Stomach (tissue), 4 donors: ENCODE results near the gene STRN4.

Source experiments
- EP300 ChIP-seq: sonication (generic); formaldehyde crosslinking; IDR thresholded peaks from one replicate; pipeline ENCODE4 v1.6.1; 2017; ENCODE audit warnings: antibody characterized with exemption
- POLR2A ChIP-seq, 4 donors: fragments of 450-650 bp; IDR thresholded peaks; one replicate each; pipeline ENCODE4 v1.6.1; 2016; ENCODE audit warnings: antibody characterized with exemption in 4 of 4, control low read depth in 2 of 4, mild to moderate bottlenecking in 1 of 4, moderate library complexity in 1 of 4
- POLR2AphosphoS5 ChIP-seq, 3 donors: sonication (generic); formaldehyde crosslinking; IDR thresholded peaks; one replicate each; pipeline ENCODE4 v1.6.1; 2016; ENCODE audit warnings: antibody characterized with exemption in 3 of 3
- TF ChIP-seq, protein P1 (sequence below), 7 experiments: fragments of 450-650 bp in 4 of 7; fragments of 200-600 bp in 3 of 7; sonication (generic) in 3 of 7; IDR thresholded peaks; one replicate each; pipeline ENCODE4 v1.5.1; 2016 to 2019; ENCODE audit warnings: antibody characterized with exemption in 7 of 7, control low read depth in 2 of 7, mild to moderate bottlenecking in 1 of 7

DNA sequence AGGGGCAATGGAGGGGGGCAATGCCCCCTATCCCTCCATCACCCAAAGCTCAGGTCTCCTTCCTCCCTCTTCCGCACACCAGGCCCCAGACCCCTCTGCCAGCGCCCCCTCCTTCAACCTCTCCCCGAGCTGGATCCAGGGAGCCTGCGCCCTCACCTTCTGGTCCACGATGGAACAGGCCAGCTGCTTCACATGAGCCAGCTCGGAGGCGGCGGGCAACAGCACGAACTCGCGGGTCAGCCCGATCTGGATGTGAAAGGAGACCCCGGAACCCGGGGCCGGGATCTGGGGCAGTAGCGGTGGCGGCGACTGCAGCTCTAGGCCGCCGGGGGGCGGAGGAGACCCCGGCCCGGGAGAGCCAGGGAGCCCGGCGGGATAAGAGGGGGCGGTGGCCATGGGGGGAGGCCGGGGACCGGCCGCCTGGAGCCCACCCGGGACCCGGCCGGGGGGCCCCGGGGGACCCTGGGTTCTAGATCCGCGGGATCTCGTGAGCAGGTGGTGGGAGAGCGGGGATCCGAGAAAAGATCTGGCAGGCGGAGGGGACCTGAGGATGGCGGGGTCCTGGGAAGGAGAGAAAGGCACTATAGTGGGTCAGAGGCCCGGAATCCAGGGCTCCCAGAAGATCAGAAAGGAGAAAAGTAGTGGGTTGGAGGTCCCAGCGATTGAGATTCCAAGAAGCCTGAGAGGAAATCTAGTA lies 30.1 kb downstream of the STRN4 start:
- TF ChIP-seq, protein P1, sequence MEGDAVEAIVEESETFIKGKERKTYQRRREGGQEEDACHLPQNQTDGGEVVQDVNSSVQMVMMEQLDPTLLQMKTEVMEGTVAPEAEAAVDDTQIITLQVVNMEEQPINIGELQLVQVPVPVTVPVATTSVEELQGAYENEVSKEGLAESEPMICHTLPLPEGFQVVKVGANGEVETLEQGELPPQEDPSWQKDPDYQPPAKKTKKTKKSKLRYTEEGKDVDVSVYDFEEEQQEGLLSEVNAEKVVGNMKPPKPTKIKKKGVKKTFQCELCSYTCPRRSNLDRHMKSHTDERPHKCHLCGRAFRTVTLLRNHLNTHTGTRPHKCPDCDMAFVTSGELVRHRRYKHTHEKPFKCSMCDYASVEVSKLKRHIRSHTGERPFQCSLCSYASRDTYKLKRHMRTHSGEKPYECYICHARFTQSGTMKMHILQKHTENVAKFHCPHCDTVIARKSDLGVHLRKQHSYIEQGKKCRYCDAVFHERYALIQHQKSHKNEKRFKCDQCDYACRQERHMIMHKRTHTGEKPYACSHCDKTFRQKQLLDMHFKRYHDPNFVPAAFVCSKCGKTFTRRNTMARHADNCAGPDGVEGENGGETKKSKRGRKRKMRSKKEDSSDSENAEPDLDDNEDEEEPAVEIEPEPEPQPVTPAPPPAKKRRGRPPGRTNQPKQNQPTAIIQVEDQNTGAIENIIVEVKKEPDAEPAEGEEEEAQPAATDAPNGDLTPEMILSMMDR (IDR thresholded peaks at IDR 0.05) = no peak
- TF ChIP-seq POLR2A (IDR thresholded peaks at IDR 0.05) = no peak
- TF ChIP-seq POLR2AphosphoS5 (IDR thresholded peaks at IDR 0.05) = no peak
- TF ChIP-seq EP300 = no peak
